ENCODE results near the gene ID2. TPM values are rescaled to one million over a fixed set of nuclear protein-coding genes. Genes with fewer than 3 reads are reported as not detected.

Gene ID2
- total RNA-seq, 1 donor from 2014 or later: 378 TPM

- TF ChIP-seq POLR2AphosphoS5 (IDR thresholded peaks at IDR 0.05; ENCODE audit: insufficient read depth in 1 of 2, low read depth in 1 of 2) (no peak), POLR2A (IDR thresholded peaks at IDR 0.05) (no peak), CTCF (IDR thresholded peaks at IDR 0.05) (no peak)
- Histone ChIP-seq H3K27me3 (no peaks in the 10 kb centered on the region), H3K4me1 (peaks cover 10% of the 10 kb centered on the region), H3K27ac (peak overlapping the region; percentile 78), H3K36me3 (no peaks in the 10 kb centered on the region), H3K4me3 (no peak overlapping the region), H3K9me3 (no peaks in the 10 kb centered on the region)
- no peak for DNase-seq (ENCODE audit: extremely low spot score in 2 of 2)
- intact Hi-C loops (cut with DNase I): no loop called here
These were observed 45.8 kb upstream of the ID2 start for GRCh38 chr2:8636041-8636491.

- Histone ChIP-seq H3K9me3 (no peaks in the 10 kb centered on the region), H3K4me1 (peaks cover 10% of the 10 kb centered on the region), H3K36me3 (no peaks in the 10 kb centered on the region), H3K27ac (peak overlapping the region; percentile 78), H3K4me3 (no peak overlapping the region), H3K27me3 (no peaks in the 10 kb centered on the region)
- intact Hi-C loops (cut with DNase I): no loop called here
- no peak for DNase-seq (ENCODE audit: extremely low spot score in 2 of 2)
- TF ChIP-seq POLR2AphosphoS5 (IDR thresholded peaks at IDR 0.05; ENCODE audit: insufficient read depth in 1 of 2, low read depth in 1 of 2): peak in 1 of 2 donors; percentile 28
- no peak for TF ChIP-seq CTCF (IDR thresholded peaks at IDR 0.05)
These were observed 44.9 kb upstream of the ID2 start for GRCh38 chr2:8636721-8637636.

- TF ChIP-seq POLR2A (IDR thresholded peaks at IDR 0.05): no peak
- TF ChIP-seq POLR2AphosphoS5 (IDR thresholded peaks at IDR 0.05; ENCODE audit: insufficient read depth in 1 of 2, low read depth in 1 of 2): no peak
- no peak for TF ChIP-seq CTCF (IDR thresholded peaks at IDR 0.05)
- intact Hi-C loops (cut with DNase I): no loop called here
- Histone ChIP-seq H3K9me3 (no peaks in the 10 kb centered on the region), H3K4me3 (no peak overlapping the region), H3K36me3 (no peaks in the 10 kb centered on the region), H3K4me1 (peaks cover 11% of the 10 kb centered on the region), H3K27me3 (no peaks in the 10 kb centered on the region), H3K27ac (peak overlapping the region; percentile 78)
- no peak for DNase-seq (ENCODE audit: extremely low spot score in 2 of 2)
These were observed 43.5 kb upstream of the ID2 start for GRCh38 chr2:8638327-8638726.

GRCh38 chr2:8639122-8639635, 42.7 kb upstream of the ID2 start:
- H3K4me1 ChIP-seq: peaks cover 19% of the 10 kb centered on the region
- no peak for TF ChIP-seq CTCF (IDR thresholded peaks at IDR 0.05)
- no peak for TF ChIP-seq POLR2A (IDR thresholded peaks at IDR 0.05)
- TF ChIP-seq POLR2AphosphoS5 (IDR thresholded peaks at IDR 0.05; ENCODE audit: insufficient read depth in 1 of 2, low read depth in 1 of 2): no peak
- no peaks in the 10 kb centered on the region for H3K9me3 ChIP-seq
- H3K36me3 ChIP-seq: no peaks in the 10 kb centered on the region
- intact Hi-C loops (cut with DNase I): no loop called here
- H3K27ac ChIP-seq: no peak overlapping the region
- no peak for DNase-seq (ENCODE audit: extremely low spot score in 2 of 2)
- H3K27me3 ChIP-seq: no peaks in the 10 kb centered on the region
- no peak overlapping the region for H3K4me3 ChIP-seq

GRCh38 chr2:8640498-8640897, 41.4 kb upstream of the ID2 start:
- Histone ChIP-seq H3K36me3 (no peaks in the 10 kb centered on the region), H3K27me3 (no peaks in the 10 kb centered on the region), H3K4me3 (no peak overlapping the region), H3K27ac (no peak overlapping the region), H3K9me3 (no peaks in the 10 kb centered on the region), H3K4me1 (peaks cover 23% of the 10 kb centered on the region)
- intact Hi-C loops (cut with DNase I): no loop called here
- TF ChIP-seq CTCF (IDR thresholded peaks at IDR 0.05) (no peak), POLR2AphosphoS5 (IDR thresholded peaks at IDR 0.05; ENCODE audit: insufficient read depth in 1 of 2, low read depth in 1 of 2) (no peak), POLR2A (IDR thresholded peaks at IDR 0.05) (no peak)
- DNase-seq (ENCODE audit: extremely low spot score in 2 of 2): no peak
